ENCODE data around the gene UROS. TPM values are rescaled to one million over a fixed set of nuclear protein-coding genes. Genes with fewer than 3 reads are reported as not detected.

UROS gene
- total RNA-seq, 4 donors from 2014 or later = 54.4 to 74.3 (median 69.6) TPM

GRCh38 chr10:125779403-125780327, 43.4 kb downstream of the UROS start:
- Histone ChIP-seq H3K27me3 (no peaks in the 10 kb centered on the region), H3K9me3 (no peaks in the 10 kb centered on the region), H3K27ac (no peak overlapping the region), H3K4me3 (replicated peaks in 1 of 3) (no peak overlapping the region), H3K36me3 (no peaks in the 10 kb centered on the region), H3K4me1 (no peaks in the 10 kb centered on the region)
- intact Hi-C loops (cut with DNase I) = no loop called here
- no peak for TF ChIP-seq CTCF (IDR thresholded peaks at IDR 0.05)
- TF ChIP-seq POLR2A (IDR thresholded peaks at IDR 0.05) = no peak
- WGBS, 2 donors = 81 to 84% methylated on average over 9 to 10 of the region's 10 CpGs
- DNase-seq = no peak

GRCh38 chr10:125778556-125778955, 44.5 kb downstream of the UROS start:
- H3K4me3 ChIP-seq (replicated peaks in 1 of 3) = no peak overlapping the region
- H3K9me3 ChIP-seq = no peaks in the 10 kb centered on the region
- no peak overlapping the region for H3K27ac ChIP-seq
- no peaks in the 10 kb centered on the region for H3K36me3 ChIP-seq
- 56 to 67% methylated on average over 5 of the region's 5 CpGs for WGBS, 2 donors
- TF ChIP-seq CTCF (IDR thresholded peaks at IDR 0.05) (no peak), POLR2A (IDR thresholded peaks at IDR 0.05) (no peak)
- H3K27me3 ChIP-seq = no peaks in the 10 kb centered on the region
- no peak for DNase-seq
- intact Hi-C loops (cut with DNase I) = no loop called here
- H3K4me1 ChIP-seq = no peaks in the 10 kb centered on the region

- Histone ChIP-seq H3K4me3 (replicated peaks in 1 of 3) (no peak overlapping the region), H3K36me3 (no peaks in the 10 kb centered on the region), H3K27ac (no peak overlapping the region), H3K9me3 (no peaks in the 10 kb centered on the region), H3K4me1 (no peaks in the 10 kb centered on the region), H3K27me3 (no peaks in the 10 kb centered on the region)
- intact Hi-C loops (cut with DNase I) = no loop called here
- no peak for DNase-seq
- WGBS, 2 donors = 91 to 94% methylated on average over 9 of the region's 9 CpGs
- TF ChIP-seq CTCF (IDR thresholded peaks at IDR 0.05) (no peak), POLR2A (IDR thresholded peaks at IDR 0.05) (no peak)
These were observed 45.3 kb downstream of the UROS start for GRCh38 chr10:125777806-125778205.

- 93 to 96% methylated on average over 24 to 26 of the region's 26 CpGs for WGBS, 2 donors
- H3K4me1 ChIP-seq = no peaks in the 10 kb centered on the region
- TF ChIP-seq CTCF (IDR thresholded peaks at IDR 0.05) = no peak
- no peak for TF ChIP-seq POLR2A (IDR thresholded peaks at IDR 0.05)
- H3K27ac ChIP-seq = no peak within 1 kb of the TSS
- H3K4me3 ChIP-seq (replicated peaks in 1 of 3) = no peak within 1 kb of the TSS
- DNase-seq = no peak
- no peaks in the 10 kb centered on the region for H3K9me3 ChIP-seq
- intact Hi-C loops (cut with DNase I) = no loop called here
- H3K36me3 ChIP-seq = no peaks in the 10 kb centered on the region
- H3K27me3 ChIP-seq = no peaks in the 10 kb centered on the region
These were observed 47.5 kb downstream of the UROS start, which contains the start of gene MMP21 for GRCh38 chr10:125775491-125776106. TSS of gene MMP21 (minus strand) at chr10:125775821. CDS start at chr10:125775821, 0 bp downstream.

Data from thyroid gland (tissue), 4 donors.